IMR-90 (cell line): ENCODE data around the gene KRTAP4-1. TPM values are rescaled to one million over a fixed set of nuclear protein-coding genes. Genes with fewer than 3 reads are reported as not detected.
A peak's percentile ranks its signal among the peaks of the same experiment; 100 is the strongest.

Experiments used
- ATAC-seq: fragments of 200-7000 bp; cut with Tn5 transposase; 2 replicates; pipeline ENCODE4 v1.9.1; 2020; ENCODE audit warnings: low read depth, mild to moderate bottlenecking, moderate library complexity
- BruUV-seq: library from RNA; stranded (reverse); fragments of 400-500 nt; replicated peaks from 2 replicates; lab custom pipeline; 2021; lab: Mats Ljungman, UMichigan
- CTCF ChIA-PET: fragments of 300-600 bp; formaldehyde crosslinking; extraction: SDS; loops from one replicate; lab custom pipeline; 2021; ENCODE audit warnings: antibody characterized with exemption; lab: Yijun Ruan, JAX
- POLR2A ChIA-PET: fragments of 300-600 bp; sonication (Branson Sonifier 250); formaldehyde crosslinking; loops from one replicate; lab custom pipeline; 2022; ENCODE audit warnings: antibody characterized with exemption; ENCODE audit not compliant: unreplicated experiment; lab: Charles Lee
- DNase-seq: peaks from one replicate; pipeline ENCODE4 v3.0.0; 2013
- H2AFZ ChIP-seq: replicated peaks from 2 replicates; pipeline ENCODE3; 2013; ENCODE audit warnings: low read length, mild to moderate bottlenecking; ENCODE audit not compliant: poor library complexity
- H2AK5ac ChIP-seq: 2 replicates; pipeline ENCODE4 v1.6.1; 2013; ENCODE audit warnings: low read depth, low read length, inconsistent platforms
- H2AK9ac ChIP-seq: replicated peaks from 2 replicates; pipeline ENCODE3; 2013; ENCODE audit warnings: mild to moderate bottlenecking, low read depth, low read length, moderate library complexity; ENCODE audit not compliant: poor library complexity
- H2BK120ac ChIP-seq: 2 replicates; pipeline ENCODE4 v1.6.1; 2013; ENCODE audit warnings: low read depth, low read length, inconsistent platforms
- H2BK15ac ChIP-seq: 3 replicates; pipeline ENCODE4 v1.6.1; 2013; ENCODE audit warnings: low read depth, low read length, inconsistent platforms
- H2BK20ac ChIP-seq: 2 replicates; pipeline ENCODE4 v1.6.1; 2013; ENCODE audit warnings: low read depth, mild to moderate bottlenecking, inconsistent platforms, low read length, moderate library complexity
- H2BK5ac ChIP-seq: 2 replicates; pipeline ENCODE4 v1.6.1; 2013; ENCODE audit warnings: mild to moderate bottlenecking, low read depth, low read length, inconsistent platforms; ENCODE audit not compliant: poor library complexity, severe bottlenecking
- H3K14ac ChIP-seq: replicated peaks from 2 replicates; pipeline ENCODE4 v1.6.1; 2013; ENCODE audit warnings: low read depth, low read length, inconsistent platforms
- H3K18ac ChIP-seq: 2 replicates; pipeline ENCODE4 v1.6.1; 2013; ENCODE audit warnings: low read depth, low read length, control low read depth
- H3K23ac ChIP-seq: 2 replicates; pipeline ENCODE4 v1.6.1; 2013; ENCODE audit warnings: low read depth, low read length, inconsistent platforms
- H3K27ac ChIP-seq: 2 replicates; pipeline ENCODE4 v1.5.1; 2013; ENCODE audit warnings: mild to moderate bottlenecking, control low read depth, low read length; ENCODE audit not compliant: insufficient read depth
- H3K27me3 ChIP-seq: 2 replicates; pipeline ENCODE4 v1.6.1; 2013; ENCODE audit warnings: low read length; ENCODE audit not compliant: control insufficient read depth, insufficient read depth
- H3K36me3 ChIP-seq: 2 replicates; pipeline ENCODE4 v1.6.1; 2013; ENCODE audit warnings: low read length, mixed read lengths; ENCODE audit not compliant: control insufficient read depth, insufficient read depth
- H3K4ac ChIP-seq: 2 replicates; pipeline ENCODE4 v1.6.1; 2013; ENCODE audit warnings: low read depth, low read length, inconsistent platforms
- H3K4me1 ChIP-seq: 2 replicates; pipeline ENCODE4 v1.6.1; 2013; ENCODE audit warnings: low read length, mixed read lengths; ENCODE audit not compliant: control insufficient read depth, insufficient read depth
- H3K4me2 ChIP-seq: 2 replicates; pipeline ENCODE4 v1.6.1; 2013; ENCODE audit warnings: low read depth, mild to moderate bottlenecking, control low read depth, low read length, moderate library complexity
- H3K4me3 ChIP-seq: 2 replicates; pipeline ENCODE4 v1.5.1; 2013; ENCODE audit warnings: low read depth, mild to moderate bottlenecking, control low read depth, low read length, moderate library complexity; ENCODE audit not compliant: insufficient read depth
- H3K56ac ChIP-seq: 2 replicates; pipeline ENCODE4 v1.6.1; 2013; ENCODE audit warnings: low read length, inconsistent platforms; ENCODE audit not compliant: insufficient read depth; ENCODE audit errors: extremely low read depth
- H3K79me1 ChIP-seq, 2 experiments: 2 replicates each; pipeline ENCODE4 v1.6.1; 2013; ENCODE audit warnings: low read length in 2 of 2, inconsistent platforms in 1 of 2, low read depth in 1 of 2
- H3K9ac ChIP-seq: 2 replicates; pipeline ENCODE4 v1.6.1; 2013; ENCODE audit warnings: low read depth, low read length, control low read depth
- H3K9me1 ChIP-seq: 2 replicates; pipeline ENCODE4 v1.6.1; 2013; ENCODE audit warnings: low read length, inconsistent platforms; ENCODE audit not compliant: insufficient read depth
- H3K9me3 ChIP-seq: 2 replicates; pipeline ENCODE4 v1.6.1; 2013; ENCODE audit warnings: low read length; ENCODE audit not compliant: control insufficient read depth, insufficient read depth
- H4K20me1 ChIP-seq: 2 replicates; pipeline ENCODE4 v1.6.1; 2013; ENCODE audit warnings: low read length, inconsistent platforms; ENCODE audit not compliant: insufficient read depth
- H4K5ac ChIP-seq: 2 replicates; pipeline ENCODE4 v1.6.1; 2013; ENCODE audit warnings: mild to moderate bottlenecking, low read depth, low read length, control low read depth
- H4K8ac ChIP-seq, 2 experiments: 2 replicates each; pipeline ENCODE4 v1.6.1; 2013; ENCODE audit warnings: low read depth in 2 of 2, low read length in 2 of 2, control low read depth in 1 of 2, inconsistent platforms in 1 of 2
- H4K91ac ChIP-seq: 2 replicates; pipeline ENCODE4 v1.6.1; 2013; ENCODE audit warnings: low read depth, low read length, inconsistent platforms; ENCODE audit not compliant: insufficient read depth
- MAFK ChIP-seq: IDR thresholded peaks from 2 replicates; pipeline ENCODE4 v1.6.1; 2012; ENCODE audit warnings: low read depth, low read length, improper control_type of control experiment
- RAD21 ChIP-seq: IDR thresholded peaks from 2 replicates; pipeline ENCODE4 v1.6.1; 2012; ENCODE audit warnings: low read length, improper control_type of control experiment
- WGBS, 2 experiments: methylation state at CpG; one replicate each; pipeline versions ENCODE4 v1.1.5 to v1.1.7; 2013; ENCODE audit warnings: missing lambda C conversion rate in 2 of 2; ENCODE audit not compliant: insufficient read length in 1 of 2; ENCODE audit errors: extremely low coverage in 2 of 2; 5-methylcytosine and 5-hydroxymethylcytosine counted together
- dilution Hi-C: fragments of 300-500 bp; cut with HindIII; formaldehyde crosslinking; loops from one replicate; pipeline ENCODE4 v1.14.3; 2018; ENCODE audit warnings: low sequenced_read_pairs; ENCODE audit not compliant: unreplicated experiment
- in situ Hi-C: fragments of 300-500 bp; cut with MboI; formaldehyde crosslinking; loops from 3 replicates; pipeline ENCODE4 v1.14.3; 2019; ENCODE audit warnings: low sequenced_read_pairs, inconsistent platforms, mixed read lengths
- intact Hi-C: fragments of 100-400 bp; cut with micrococcal nuclease; formaldehyde crosslinking; loops from 2 replicates; pipeline ENCODE4 v1.10.0; 2022
- polyA plus RNA-seq, 3 experiments: library from polyadenylated mRNA; depleted of rRNA; stranded (reverse); fragments of >200 nt; gene quantifications; 2 replicates each; pipeline ENCODE4 v1.2.3, GENCODE V29; 2012; ENCODE audit warnings: low replicate concordance in 1 of 3
- total RNA-seq: library from RNA; depleted of rRNA; stranded (reverse); fragments of >200 nt; gene quantifications from 2 replicates; pipeline ENCODE4 v1.2.3, GENCODE V29; 2012

KRTAP4-1 gene
- total and polyA plus RNA-seq, 2 of the 4 experiments (the other 2 are of a cell fraction): not detected

GRCh38 chr17:41151525-41151924 is 33.2 kb downstream of the KRTAP4-1 start:
- Histone ChIP-seq H3K4me2 (no peak overlapping the region), H3K56ac (no peak overlapping the region), H3K4me3 (no peak overlapping the region), H3K9ac (no peak overlapping the region), H2AFZ (no peak overlapping the region), H3K9me3 (no peaks in the 10 kb centered on the region), H2BK15ac (no peak overlapping the region), H3K9me1 (no peaks in the 10 kb centered on the region), H3K27ac (no peak overlapping the region), H3K79me1 (no peaks in the 10 kb centered on the region), H3K4ac (no peak overlapping the region), H2BK20ac (no peak overlapping the region), H4K20me1 (no peaks in the 10 kb centered on the region), H2BK5ac (no peak overlapping the region), H3K18ac (no peak overlapping the region), H3K23ac (no peak overlapping the region), H2BK120ac (no peak overlapping the region), H3K4me1 (no peaks in the 10 kb centered on the region), H4K8ac (no peak overlapping the region), H3K36me3 (no peaks in the 10 kb centered on the region), H2AK9ac (no peak overlapping the region), H4K91ac (no peak overlapping the region), H2AK5ac (no peak overlapping the region), H3K14ac (no peak overlapping the region), H4K5ac (no peak overlapping the region), H3K27me3 (no peaks in the 10 kb centered on the region; the same call in 1 of the 2 replicates)
- dilution Hi-C loops: no loop called here
- DNase-seq: no peak
- POLR2A ChIA-PET: no interaction called here
- TF ChIP-seq RAD21 (no peak), MAFK (peak; percentile 47)
- in situ Hi-C loops: no loop called here
- no peak for ATAC-seq
- CTCF ChIA-PET: no interaction called here
- no CpG with 5 or more reads among the region's 2 CpGs for WGBS, 2 experiments
- no TSS peak for BruUV-seq
- intact Hi-C loops: no loop called here
